Smooth muscle cell (in vitro differentiated cells): ENCODE measurements around the gene CHD2. TPM values are rescaled to one million over a fixed set of nuclear protein-coding genes. Genes with fewer than 3 reads are reported as not detected.
A peak's percentile ranks its signal among the peaks of the same experiment; 100 is the strongest.

Experiments used
- DNase-seq: peaks from one replicate; lab custom pipeline; 2025; ENCODE audit not compliant: unreplicated experiment; lab: John Stamatoyannopoulos, UW
- H2AFZ ChIP-seq: fragments of 200-600 bp; sonication (generic); 2 replicates; pipeline ENCODE4 v1.6.0; 2016; ENCODE audit warnings: antibody characterized with exemption, low read depth, mild to moderate bottlenecking
- H3F3A ChIP-seq: fragments of 200-600 bp; sonication (generic); 2 replicates; pipeline ENCODE4 v1.6.0; 2017; ENCODE audit warnings: antibody characterized with exemption, low read depth
- H3K27ac ChIP-seq: fragments of 200-600 bp; sonication (generic); 2 replicates; pipeline ENCODE4 v1.5.1; 2016; ENCODE audit warnings: low read depth, mild to moderate bottlenecking
- H3K27me3 ChIP-seq: fragments of 200-600 bp; sonication (generic); 2 replicates; pipeline ENCODE4 v1.6.1; 2016; ENCODE audit warnings: low read depth, mild to moderate bottlenecking
- H3K36me3 ChIP-seq: fragments of 200-600 bp; sonication (generic); 2 replicates; pipeline ENCODE4 v1.5.1; 2016; ENCODE audit warnings: low read depth
- H3K4me1 ChIP-seq: fragments of 200-600 bp; sonication (generic); 2 replicates; pipeline ENCODE4 v1.5.1; 2016; ENCODE audit warnings: low read depth
- H3K4me2 ChIP-seq: fragments of 200-600 bp; sonication (generic); 2 replicates; pipeline ENCODE4 v1.6.0; 2016; ENCODE audit warnings: mild to moderate bottlenecking
- H3K4me3 ChIP-seq: fragments of 200-600 bp; sonication (generic); 2 replicates; pipeline ENCODE4 v1.5.1; 2016; ENCODE audit warnings: mild to moderate bottlenecking
- H3K79me2 ChIP-seq: fragments of 200-600 bp; sonication (generic); 2 replicates; pipeline ENCODE4 v1.6.0; 2016; ENCODE audit warnings: low read depth, mild to moderate bottlenecking
- H3K9ac ChIP-seq: fragments of 200-600 bp; sonication (generic); 2 replicates; pipeline ENCODE4 v1.6.0; 2016; ENCODE audit warnings: low read depth
- H3K9me3 ChIP-seq: fragments of 200-600 bp; sonication (generic); replicated peaks from 2 replicates; pipeline ENCODE4 v1.5.1; 2016; ENCODE audit warnings: low read depth
- H4K20me1 ChIP-seq: fragments of 200-600 bp; sonication (generic); 2 replicates; pipeline ENCODE4 v1.6.0; 2016; ENCODE audit warnings: low read depth
- WGBS: methylation state at CpG from one replicate; pipeline ENCODE4 v1.1.7; 2016; ENCODE audit warnings: low lambda C conversion rate; 5-methylcytosine and 5-hydroxymethylcytosine counted together
- polyA plus RNA-seq: library from polyadenylated mRNA; unstranded; fragments of >200 nt; fragmentation: Nextera tagmentation; extraction: Ambion mirVana; gene quantifications from 2 replicates; pipeline ENCODE4 v1.2.1, GENCODE V29; 2016
- total RNA-seq: library from RNA; depleted of rRNA; stranded (reverse); fragments of >200 nt; gene quantifications from 2 replicates; pipeline ENCODE4 v1.2.3, GENCODE V29; 2014
- TF ChIP-seq, protein P1 (sequence below): fragments of 200-600 bp; sonication (generic); IDR thresholded peaks from 2 replicates; pipeline ENCODE4 v1.5.1; 2017; ENCODE audit warnings: borderline replicate concordance, mild to moderate bottlenecking, antibody characterized with exemption; ENCODE audit not compliant: insufficient read depth, poor library complexity, severe bottlenecking

The CHD2 gene
- total and polyA plus RNA-seq, 2 experiments from 2014 or later: 64.4 to 99.2 TPM

DNA sequence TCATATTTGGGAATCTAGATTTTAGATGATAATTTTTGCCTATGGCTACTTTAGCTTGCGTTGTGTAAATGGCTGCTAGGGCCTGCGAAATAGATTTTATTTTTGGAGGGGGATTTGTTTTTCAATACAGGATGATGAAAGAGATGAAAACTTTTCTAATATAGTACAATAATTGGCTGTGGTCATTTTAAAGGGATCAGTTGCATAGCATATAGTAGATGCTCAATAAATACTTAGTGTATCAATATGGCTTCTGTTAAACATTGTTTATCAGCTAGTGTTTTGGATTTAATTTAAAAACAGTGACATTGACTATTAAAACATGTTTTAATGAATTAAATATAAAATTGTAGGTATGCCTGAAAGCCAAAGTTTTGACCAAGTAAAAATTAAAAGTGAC lies 6.9 kb upstream of the CHD2 start:
- peaks cover 54% of the 10 kb centered on the region for H3F3A ChIP-seq
- peaks cover 24% of the 10 kb centered on the region for H3K36me3 ChIP-seq
- no peak overlapping the region for H2AFZ ChIP-seq
- H3K4me1 ChIP-seq: peaks cover 8% of the 10 kb centered on the region
- peak overlapping the region; percentile 44 for H3K27ac ChIP-seq
- TF ChIP-seq, protein P1, sequence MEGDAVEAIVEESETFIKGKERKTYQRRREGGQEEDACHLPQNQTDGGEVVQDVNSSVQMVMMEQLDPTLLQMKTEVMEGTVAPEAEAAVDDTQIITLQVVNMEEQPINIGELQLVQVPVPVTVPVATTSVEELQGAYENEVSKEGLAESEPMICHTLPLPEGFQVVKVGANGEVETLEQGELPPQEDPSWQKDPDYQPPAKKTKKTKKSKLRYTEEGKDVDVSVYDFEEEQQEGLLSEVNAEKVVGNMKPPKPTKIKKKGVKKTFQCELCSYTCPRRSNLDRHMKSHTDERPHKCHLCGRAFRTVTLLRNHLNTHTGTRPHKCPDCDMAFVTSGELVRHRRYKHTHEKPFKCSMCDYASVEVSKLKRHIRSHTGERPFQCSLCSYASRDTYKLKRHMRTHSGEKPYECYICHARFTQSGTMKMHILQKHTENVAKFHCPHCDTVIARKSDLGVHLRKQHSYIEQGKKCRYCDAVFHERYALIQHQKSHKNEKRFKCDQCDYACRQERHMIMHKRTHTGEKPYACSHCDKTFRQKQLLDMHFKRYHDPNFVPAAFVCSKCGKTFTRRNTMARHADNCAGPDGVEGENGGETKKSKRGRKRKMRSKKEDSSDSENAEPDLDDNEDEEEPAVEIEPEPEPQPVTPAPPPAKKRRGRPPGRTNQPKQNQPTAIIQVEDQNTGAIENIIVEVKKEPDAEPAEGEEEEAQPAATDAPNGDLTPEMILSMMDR: no peak
- peaks cover 99% of the 10 kb centered on the region for H3K79me2 ChIP-seq
- H3K4me2 ChIP-seq: no peak overlapping the region
- no peak for DNase-seq
- no peaks in the 10 kb centered on the region for H3K27me3 ChIP-seq
- H4K20me1 ChIP-seq: peaks cover 59% of the 10 kb centered on the region
- 70% methylated on average over 2 of the region's 2 CpGs for WGBS
- H3K4me3 ChIP-seq: no peak overlapping the region
- no peak overlapping the region for H3K9ac ChIP-seq
- H3K9me3 ChIP-seq: no peaks in the 10 kb centered on the region

GRCh38 chr15:92896561-92896960 lies 3.6 kb upstream of the CHD2 start:
- TF ChIP-seq, protein P1: no peak
- Histone ChIP-seq H3K9me3 (no peaks in the 10 kb centered on the region), H3K4me2 (no peak overlapping the region), H3F3A (peaks cover 56% of the 10 kb centered on the region), H3K79me2 (peaks cover 98% of the 10 kb centered on the region), H3K4me1 (no peaks in the 10 kb centered on the region), H3K9ac (peak overlapping the region; percentile 7), H3K36me3 (peaks cover 14% of the 10 kb centered on the region), H3K4me3 (no peak overlapping the region), H3K27ac (peak overlapping the region; percentile 100), H2AFZ (no peak overlapping the region), H3K27me3 (no peaks in the 10 kb centered on the region), H4K20me1 (peaks cover 32% of the 10 kb centered on the region)
- no peak for DNase-seq

GRCh38 chr15:92897620-92898019 lies 2.5 kb upstream of the CHD2 start:
- WGBS: 95% methylated on average over 1 of the region's 1 CpG
- no peak overlapping the region for H3K9ac ChIP-seq
- peaks cover 4% of the 10 kb centered on the region for H3K4me1 ChIP-seq
- TF ChIP-seq, protein P1: no peak
- no peak overlapping the region for H3K4me2 ChIP-seq
- no peaks in the 10 kb centered on the region for H3K9me3 ChIP-seq
- peaks cover 25% of the 10 kb centered on the region for H4K20me1 ChIP-seq
- H3K36me3 ChIP-seq: peaks cover 9% of the 10 kb centered on the region
- no peaks in the 10 kb centered on the region for H3K27me3 ChIP-seq
- peak overlapping the region; percentile 100 for H3K27ac ChIP-seq
- no peak overlapping the region for H2AFZ ChIP-seq
- H3F3A ChIP-seq: peaks cover 52% of the 10 kb centered on the region
- no peak for DNase-seq
- H3K4me3 ChIP-seq: no peak overlapping the region
- H3K79me2 ChIP-seq: peaks cover 98% of the 10 kb centered on the region

DNA sequence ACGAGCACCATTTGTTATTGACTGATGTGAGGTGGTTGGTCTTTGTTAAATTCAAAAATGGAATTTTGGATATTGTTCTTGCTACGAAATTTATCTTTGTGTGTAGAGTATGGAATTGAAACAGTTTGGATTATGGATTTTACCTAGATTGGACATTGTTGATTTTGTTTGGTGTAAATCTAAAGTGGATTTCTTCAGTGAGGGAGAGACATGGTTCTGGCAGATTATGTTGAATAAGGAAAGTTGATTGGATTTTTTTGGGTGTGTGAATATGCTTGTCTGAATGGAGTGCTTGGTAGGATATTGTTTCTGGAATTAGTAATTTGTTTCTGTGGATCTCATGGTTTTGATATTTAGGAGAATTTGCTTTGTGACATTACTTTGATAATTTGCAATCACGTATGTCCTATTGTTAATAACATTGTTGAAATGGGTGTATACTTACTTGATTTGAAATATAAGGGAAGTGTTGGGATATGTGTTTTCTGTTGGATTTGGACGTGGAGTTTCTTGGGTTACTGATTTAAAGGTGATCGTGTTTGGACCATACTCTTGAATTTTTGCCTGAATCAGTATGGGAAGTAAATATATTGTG lies 1.0 kb upstream of the CHD2 start:
- Histone ChIP-seq H3K27ac (peak overlapping the region; percentile 100), H3K4me3 (no peak overlapping the region), H3K36me3 (no peaks in the 10 kb centered on the region), H4K20me1 (peaks cover 10% of the 10 kb centered on the region), H3K27me3 (no peaks in the 10 kb centered on the region), H3K4me2 (no peak overlapping the region), H3F3A (peaks cover 47% of the 10 kb centered on the region), H3K9ac (no peak overlapping the region), H2AFZ (no peak overlapping the region), H3K79me2 (peaks cover 98% of the 10 kb centered on the region), H3K9me3 (no peaks in the 10 kb centered on the region), H3K4me1 (peaks cover 11% of the 10 kb centered on the region)
- WGBS: 92% methylated on average over 5 of the region's 5 CpGs
- TF ChIP-seq, protein P1: no peak
- DNase-seq: no peak
